ENCODE measurements around the gene DIS3L2. TPM values are rescaled to one million over a fixed set of nuclear protein-coding genes. Genes with fewer than 3 reads are reported as not detected.

DIS3L2 gene
- total and polyA plus RNA-seq, 2 of the 8 experiments (the other 6 are each of a cell fraction or from before 2014, with no cell fraction given): 11.5 to 21.6 TPM

DNA sequence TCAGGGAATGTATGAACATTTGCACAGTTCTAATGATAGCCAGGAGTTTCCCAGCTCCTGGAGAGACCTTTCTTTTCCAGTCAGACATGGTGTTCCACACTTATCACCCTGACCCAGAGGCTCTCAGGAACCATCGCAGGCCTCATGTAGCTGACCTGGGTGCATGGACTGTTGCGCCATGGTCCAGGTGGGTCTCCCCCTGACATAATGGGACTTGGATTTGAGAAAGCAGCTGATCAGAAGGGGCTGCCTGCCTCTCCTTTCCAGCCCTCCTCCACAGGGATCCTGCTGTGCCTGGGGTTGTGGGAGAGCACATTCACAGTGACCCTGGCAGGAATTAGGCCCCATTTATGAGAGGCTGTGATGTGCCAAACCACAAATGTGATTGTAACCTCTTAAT, 283.6 kb downstream of the DIS3L2 start:
- Histone ChIP-seq H3K4me3 (ENCODE audit: extremely low read depth in 1 of 4, insufficient read depth in 2 of 4, low read depth in 3 of 4, low read length in 4 of 4) (no peak overlapping the region), H4K20me1 (replicated peaks in 1 of 2; ENCODE audit: control insufficient read depth in 1 of 2, insufficient read depth in 2 of 2, low read length in 2 of 2) (no peaks in the 10 kb centered on the region), H4K5ac (ENCODE audit: insufficient read length, low read depth, low read length) (no peak overlapping the region), H4K91ac (replicated peaks; ENCODE audit: insufficient read length, low read length) (peak overlapping the region; percentile 8), H2BK20ac (ENCODE audit: low read length) (no peak overlapping the region), H2AFZ (ENCODE audit: low read length) (no peak overlapping the region), H2BK5ac (ENCODE audit: low read depth, low read length) (no peak overlapping the region), H3K56ac (replicated peaks; ENCODE audit: insufficient read length, low read depth, low read length) (no peak overlapping the region), H3K79me1 (ENCODE audit: low read depth, low read length) (no peaks in the 10 kb centered on the region), H3K18ac (ENCODE audit: extremely low read depth, low read length) (no peak overlapping the region), H2AK5ac (ENCODE audit: low read depth, low read length) (no peak overlapping the region), H4K8ac (ENCODE audit: extremely low read depth, insufficient read depth, low read length) (no peak overlapping the region), H3K4me2 (ENCODE audit: insufficient read depth in 1 of 2, low read depth in 2 of 2, low read length in 2 of 2) (no peak overlapping the region), H2BK120ac (replicated peaks; ENCODE audit: low read depth, low read length) (no peak overlapping the region), H3K79me2 (ENCODE audit: control insufficient read depth in 1 of 2, insufficient read depth in 2 of 2, low read length in 2 of 2) (no peaks in the 10 kb centered on the region), H3K27ac (ENCODE audit: low read depth, low read length) (no peak overlapping the region), H3K4me1 (replicated peaks in 1 of 4; ENCODE audit: control insufficient read depth in 3 of 4, insufficient read depth in 4 of 4, low read length in 3 of 4) (peaks cover 0 to 3% (median 0%) of the 10 kb centered on the region in 4 experiments; a peak in 1 of 7 replicates), H3K23ac (ENCODE audit: insufficient read length) (no peak overlapping the region), H3K9ac (replicated peaks in 1 of 4; ENCODE audit: extremely low read depth in 1 of 4, low read depth in 3 of 4, low read length in 3 of 4) (no peak overlapping the region), H3K9me3 (ENCODE audit: insufficient read depth in 2 of 2, low read depth in 1 of 2, low read length in 1 of 2) (no peaks in the 10 kb centered on the region), H3K23me2 (ENCODE audit: low read depth, low read length) (no peaks in the 10 kb centered on the region), H3K36me3 (ENCODE audit: control insufficient read depth in 2 of 4, insufficient read depth in 4 of 4, low read length in 3 of 4) (no peaks in the 10 kb centered on the region; a peak in 1 of 8 replicates), H3K14ac (ENCODE audit: insufficient read length) (no peak overlapping the region), H2BK12ac (ENCODE audit: low read depth, low read length) (no peak overlapping the region), H3K4ac (replicated peaks; ENCODE audit: insufficient read length, low read depth, low read length) (no peak overlapping the region), H2BK15ac (ENCODE audit: low read length) (no peak overlapping the region), H3K27me3 (replicated peaks in 1 of 4; ENCODE audit: control insufficient read depth in 3 of 4, extremely low read depth in 1 of 4, insufficient read depth in 3 of 4, low read length in 3 of 4) (no peaks in the 10 kb centered on the region)
- CTCF ChIA-PET (ENCODE audit: partially characterized antibody): interaction anchor here (0.7 to 1.6 kb wide), 6 partner anchors 15 to 82 kb away, joined by 3 to 6 read pairs (median 4); no protein-coding TSS in a partner anchor
- POLR2A ChIA-PET (ENCODE audit: partially characterized antibody): no interaction called here
- TF ChIP-seq YY1 (IDR thresholded peaks at IDR 0.05; ENCODE audit: low read depth, low read length) (no peak), KDM4A (IDR thresholded peaks at IDR 0.05; ENCODE audit: low read depth, low read length, severe bottlenecking) (no peak), PHF8 (conservative IDR thresholded peaks at IDR 0.05; ENCODE audit: low read depth, low read length) (no peak)
- FAIRE-seq (no peak), DNase-seq (ENCODE audit: low read depth in 1 of 2, low spot score in 2 of 2) (no peak)
- WGBS, 2 experiments (ENCODE audit: extremely low coverage in 1 of 2, insufficient coverage in 1 of 2, insufficient read length in 1 of 2, insufficient replicate concordance in 2 of 2, low coverage in 1 of 2, low lambda C conversion rate in 2 of 2, missing lambda C conversion rate in 1 of 2): 88% methylated on average over 2 of the region's 2 CpGs; no CpG with 5 or more reads in 1 of the 2 experiments

Measured in H1 (cell line).